22Rv1 (cell line): Measurements from ENCODE around the gene FICD.

Experiments used
- CTCF ChIP-seq: fragments of 450-650 bp; IDR thresholded peaks from 2 replicates; pipeline ENCODE4 v1.5.1; 2017; ENCODE audit warnings: mild to moderate bottlenecking
- ZFX ChIP-seq: fragments of 450-650 bp; IDR thresholded peaks from 2 replicates; pipeline ENCODE4 v1.6.1; 2017; ENCODE audit warnings: antibody characterized with exemption, borderline replicate concordance

- no peak for TF ChIP-seq CTCF
- TF ChIP-seq ZFX, result no peak
Measured at GRCh38 chr12:108564724-108565123, 49.6 kb downstream of the FICD start.
